GM12891 (cell line): Measurements from ENCODE around the gene AHSG.

Experiments used
- PAX5 ChIP-seq: IDR thresholded peaks from 2 replicates; pipeline ENCODE4 v1.6.1; 2011; ENCODE audit warnings: low read length, moderate library complexity, mild to moderate bottlenecking; ENCODE audit not compliant: insufficient read depth, severe bottlenecking
- POLR2A ChIP-seq: IDR thresholded peaks from 2 replicates; pipeline ENCODE4 v1.6.1; 2011; ENCODE audit warnings: low read depth, low read length, control low read depth
- POLR2AphosphoS5 ChIP-seq: IDR thresholded peaks from 2 replicates; pipeline ENCODE4 v1.6.1; 2011; ENCODE audit warnings: low read depth, low read length, control low read depth
- POU2F2 ChIP-seq: IDR thresholded peaks from 2 replicates; pipeline ENCODE4 v1.6.1; 2011; ENCODE audit warnings: low read depth, mild to moderate bottlenecking, control low read depth, low read length, moderate library complexity
- SPI1 ChIP-seq: IDR thresholded peaks from 2 replicates; pipeline ENCODE4 v1.6.1; 2011; ENCODE audit warnings: low read depth, low read length, control low read depth
- TAF1 ChIP-seq: IDR thresholded peaks from 2 replicates; pipeline ENCODE4 v1.6.1; 2011; ENCODE audit warnings: low read depth, low read length, control low read depth

DNA sequence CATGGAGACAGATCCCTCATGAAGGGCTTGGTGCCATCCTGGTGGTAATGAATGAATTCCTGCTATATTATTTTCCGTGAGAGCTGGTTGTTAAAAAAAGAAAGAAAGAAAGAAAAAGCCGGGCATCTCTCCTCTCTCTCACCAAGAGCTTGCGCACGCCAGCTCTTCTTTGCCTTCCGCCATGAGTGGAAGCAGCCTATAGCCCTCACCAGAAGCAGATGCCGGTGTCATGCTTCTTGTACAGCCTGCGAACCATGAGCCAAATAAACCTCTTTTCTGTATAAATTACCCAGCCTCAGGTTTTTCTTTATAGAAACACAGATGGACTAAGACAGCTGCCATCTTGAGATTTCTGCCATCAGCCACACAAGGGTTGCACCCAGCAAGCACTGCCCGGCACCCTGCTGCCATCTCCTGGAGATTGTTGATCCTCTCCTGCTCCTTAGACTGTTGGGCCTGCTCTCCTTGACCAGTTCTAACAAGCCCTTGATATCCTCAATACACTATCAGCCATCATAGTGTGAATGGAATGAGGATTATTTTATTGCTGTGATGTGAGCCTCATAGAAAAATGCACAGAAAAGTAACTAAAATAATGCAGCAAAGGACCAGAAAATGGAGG lies 3.5 kb upstream of the AHSG start:
- TF ChIP-seq TAF1 (no peak), POLR2AphosphoS5 (no peak), POLR2A (no peak), PAX5 (no peak), SPI1 (no peak), POU2F2 (no peak)
